Neutrophil (primary cell): ENCODE data around the gene VWF.

Experiments
- H3K27ac ChIP-seq: fragments of 200-600 bp; sonication (generic); 2 replicates; pipeline ENCODE4 v1.5.1; 2016; ENCODE audit warnings: mild to moderate bottlenecking, moderate library complexity
- H3K27me3 ChIP-seq: fragments of 200-600 bp; sonication (generic); 2 replicates; pipeline ENCODE4 v1.6.0; 2016; ENCODE audit warnings: mild to moderate bottlenecking
- H3K36me3 ChIP-seq: fragments of 200-600 bp; sonication (generic); 2 replicates; pipeline ENCODE4 v1.5.1; 2017
- H3K4me1 ChIP-seq, 2 experiments: fragments of 200-600 bp in 1 of 2; sonication (generic) in 1 of 2; 1 replicate in 1 of 2; 2 replicates in 1 of 2; pipeline versions ENCODE4 v1.5.1 to v1.6.1; 2013 to 2016; ENCODE audit warnings: low read depth in 1 of 2, low read length in 1 of 2, mild to moderate bottlenecking in 1 of 2, moderate library complexity in 1 of 2; ENCODE audit not compliant: control insufficient read depth in 1 of 2, insufficient read depth in 1 of 2
- H3K4me3 ChIP-seq, 2 experiments: fragments of 200-600 bp in 1 of 2; sonication (generic) in 1 of 2; 1 replicate in 1 of 2; 2 replicates in 1 of 2; pipeline ENCODE4 v1.5.1; 2013 to 2016; ENCODE audit warnings: low read depth in 1 of 2, low read length in 1 of 2, mild to moderate bottlenecking in 1 of 2, moderate library complexity in 1 of 2
- H3K9me3 ChIP-seq: fragments of 200-600 bp; sonication (generic); 2 replicates; pipeline ENCODE4 v1.5.1; 2016
- CTCF ChIP-seq: fragments of 200-600 bp; sonication (generic); IDR thresholded peaks from 2 replicates; pipeline ENCODE4 v1.5.1; 2016; ENCODE audit warnings: antibody characterized with exemption

Gene VWF

GRCh38 chr12:5904969-5905368 is 219.5 kb downstream of the VWF start:
- no peak overlapping the region for H3K27ac ChIP-seq
- no peak overlapping the region for H3K4me3 ChIP-seq
- no peaks in the 10 kb centered on the region for H3K9me3 ChIP-seq
- H3K36me3 ChIP-seq, result no peaks in the 10 kb centered on the region
- no peaks in the 10 kb centered on the region for H3K4me1 ChIP-seq
- peaks cover 13% of the 10 kb centered on the region for H3K27me3 ChIP-seq
- TF ChIP-seq CTCF, result no peak

DNA sequence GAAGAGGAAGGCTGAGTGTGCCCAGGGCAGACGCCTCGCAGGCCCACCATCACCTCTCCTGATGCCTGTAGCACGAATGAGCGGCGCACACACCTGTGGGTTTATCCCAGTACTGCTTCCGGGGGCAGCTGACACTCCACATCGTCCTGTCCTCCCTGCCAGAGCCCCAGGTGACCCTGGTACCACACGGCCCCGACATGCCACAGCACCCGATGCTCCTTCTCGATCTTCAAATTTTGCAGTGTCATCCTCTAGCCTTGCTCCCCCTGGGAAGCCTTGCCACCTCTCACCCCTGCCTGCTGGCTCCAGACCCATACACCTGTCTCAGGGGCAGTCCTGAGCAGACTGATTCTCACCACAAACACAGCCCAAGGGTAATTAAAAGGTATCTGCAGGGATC is 220.0 kb downstream of the VWF start:
- H3K27me3 ChIP-seq, result peaks cover 13% of the 10 kb centered on the region
- H3K4me3 ChIP-seq, result no peak overlapping the region
- no peak overlapping the region for H3K27ac ChIP-seq
- H3K36me3 ChIP-seq, result no peaks in the 10 kb centered on the region
- no peak for TF ChIP-seq CTCF
- H3K4me1 ChIP-seq, result no peaks in the 10 kb centered on the region
- H3K9me3 ChIP-seq, result no peaks in the 10 kb centered on the region

GRCh38 chr12:5902736-5903135 is 221.7 kb downstream of the VWF start:
- no peaks in the 10 kb centered on the region for H3K36me3 ChIP-seq
- H3K27me3 ChIP-seq, result peaks cover 3% of the 10 kb centered on the region
- H3K27ac ChIP-seq, result no peak overlapping the region
- no peak for TF ChIP-seq CTCF
- H3K4me3 ChIP-seq, result no peak overlapping the region
- H3K4me1 ChIP-seq, result no peaks in the 10 kb centered on the region
- H3K9me3 ChIP-seq, result no peaks in the 10 kb centered on the region

- Histone ChIP-seq H3K4me1 (no peaks in the 10 kb centered on the region), H3K27me3 (peaks cover 6% of the 10 kb centered on the region), H3K27ac (no peak overlapping the region), H3K9me3 (no peaks in the 10 kb centered on the region), H3K4me3 (no peak overlapping the region), H3K36me3 (no peaks in the 10 kb centered on the region)
- no peak for TF ChIP-seq CTCF
These were observed 223.1 kb downstream of the VWF start for GRCh38 chr12:5901416-5901815.

DNA sequence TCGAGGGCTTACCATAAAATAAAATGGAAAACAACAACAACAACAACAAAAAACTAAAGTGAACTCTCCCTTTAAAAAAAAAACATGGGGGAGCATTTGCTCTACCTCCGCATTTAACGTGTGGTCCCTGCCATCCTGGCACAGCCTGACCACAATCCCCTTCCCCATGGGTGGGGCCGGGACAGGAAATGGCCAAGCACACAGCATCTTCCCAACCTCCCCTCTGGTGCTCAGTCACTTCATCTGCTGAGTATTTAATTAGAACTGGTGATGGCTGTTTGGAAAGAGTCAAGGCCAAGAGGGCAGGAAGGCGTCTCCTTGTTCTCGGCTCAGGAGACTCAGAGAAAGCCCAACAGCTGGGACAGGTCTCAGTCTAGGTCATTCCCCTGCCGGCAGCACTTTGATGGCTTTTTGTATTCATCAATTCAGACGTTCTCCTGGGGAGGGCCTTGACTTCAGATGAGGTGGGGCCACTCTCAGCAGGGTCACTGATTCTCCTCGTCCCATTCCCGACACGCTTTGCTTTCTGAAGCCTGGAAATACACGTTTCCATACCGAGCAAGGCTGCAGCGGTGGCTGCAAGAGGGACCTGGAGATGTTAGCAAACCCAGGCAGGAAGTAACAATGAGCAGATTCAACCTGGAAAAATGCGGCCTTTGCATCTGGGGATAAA is 223.8 kb downstream of the VWF start:
- no peak overlapping the region for H3K27ac ChIP-seq

More for the DNA sequence above, 223.8 kb downstream of the VWF start:
- Histone ChIP-seq H3K4me3 (no peak overlapping the region), H3K36me3 (no peaks in the 10 kb centered on the region), H3K27me3 (peaks cover 10% of the 10 kb centered on the region), H3K4me1 (no peaks in the 10 kb centered on the region), H3K9me3 (no peaks in the 10 kb centered on the region)
- TF ChIP-seq CTCF, result no peak
